GM12878 (cell line): Measurements from ENCODE around the gene ZMYND10. TPM values are rescaled to one million over a fixed set of nuclear protein-coding genes. Genes with fewer than 3 reads are reported as not detected.
A peak's percentile ranks its signal among the peaks of the same experiment; 100 is the strongest.

Experiments
- ATAC-seq: fragments of 200-7000 bp; cut with Tn5 transposase; 3 replicates; pipeline ENCODE4 v1.9.1; 2020; ENCODE audit warnings: mild to moderate bottlenecking, moderate library complexity
- BruUV-seq: library from RNA; stranded (reverse); fragments of 400-500 nt; replicated peaks from 2 replicates; lab custom pipeline; 2021; lab: Mats Ljungman, UMichigan
- CTCF ChIA-PET: fragments of 300-600 bp; sonication (Branson Sonifier 250); formaldehyde crosslinking; extraction: SDS; loops from one replicate; lab custom pipeline; 2021; ENCODE audit warnings: inconsistent platforms; lab: Yijun Ruan, JAX
- POLR2A ChIA-PET: fragments of 350-600 bp; formaldehyde crosslinking; extraction: SDS; loops from one replicate; lab custom pipeline; 2021; ENCODE audit warnings: inconsistent platforms; lab: Charles Lee
- RAD21 ChIA-PET: fragments of 300-600 bp; sonication (Branson Sonifier 250); formaldehyde crosslinking; loops from one replicate; lab custom pipeline; 2023; ENCODE audit warnings: antibody characterized with exemption; ENCODE audit not compliant: unreplicated experiment; lab: Charles Lee
- SMC1A ChIA-PET: fragments of 300-600 bp; sonication (Branson Sonifier 250); formaldehyde crosslinking; loops from one replicate; lab custom pipeline; 2023; ENCODE audit not compliant: unreplicated experiment, uncharacterized antibody; lab: Charles Lee
- DNase-seq: peaks from one replicate; pipeline ENCODE4 v3.0.0-alpha.2; 2011; ENCODE audit warnings: low read depth, low spot score
- FAIRE-seq: peaks from 3 replicates; lab custom pipeline; 2011; peaks lifted over from hg19 to GRCh38; lab: Jason Lieb, UNC
- H2AFZ ChIP-seq: 2 replicates; pipeline ENCODE4 v1.6.0; 2011; ENCODE audit warnings: low read depth, low read length, control low read depth; ENCODE audit not compliant: control insufficient read depth
- H3K27ac ChIP-seq: 2 replicates; pipeline ENCODE4 v1.5.1; 2011; ENCODE audit warnings: control low read depth; ENCODE audit not compliant: control insufficient read depth, insufficient read depth
- H3K27me3 ChIP-seq, 2 experiments: replicated peaks in 1 of 2; 2 replicates each; pipeline versions ENCODE4 v1.6.0 to v1.6.1; 2011; ENCODE audit warnings: low read length in 1 of 2; ENCODE audit not compliant: control insufficient read depth in 2 of 2, insufficient read depth in 2 of 2
- H3K36me3 ChIP-seq, 2 experiments: 2 replicates each; pipeline ENCODE4 v1.5.1; 2011; ENCODE audit warnings: low read length in 1 of 2; ENCODE audit not compliant: control insufficient read depth in 2 of 2, insufficient read depth in 2 of 2
- H3K4me1 ChIP-seq: 2 replicates; pipeline ENCODE4 v1.6.1; 2011; ENCODE audit warnings: mild to moderate bottlenecking, low read length, moderate library complexity, mixed read lengths; ENCODE audit not compliant: control insufficient read depth, insufficient read depth
- H3K4me2 ChIP-seq: 2 replicates; pipeline ENCODE4 v1.6.0; 2011; ENCODE audit warnings: control low read depth; ENCODE audit not compliant: control insufficient read depth, insufficient read depth
- H3K4me3 ChIP-seq: fragments of 200-600 bp; sonication (generic); 2 replicates; pipeline ENCODE4 v1.5.1; 2016
- H3K79me2 ChIP-seq: 2 replicates; pipeline ENCODE4 v1.6.0; 2011; ENCODE audit warnings: low read length; ENCODE audit not compliant: control insufficient read depth, insufficient read depth
- H3K9ac ChIP-seq: 2 replicates; pipeline ENCODE4 v1.8.0; 2011; ENCODE audit warnings: low read length, control low read depth, mixed read lengths; ENCODE audit not compliant: control insufficient read depth, insufficient read depth
- H3K9me3 ChIP-seq: replicated peaks from 3 replicates; pipeline ENCODE4 v1.5.1; 2011; ENCODE audit warnings: mild to moderate bottlenecking, low read length; ENCODE audit not compliant: control insufficient read depth, insufficient read depth
- H4K20me1 ChIP-seq: 2 replicates; pipeline ENCODE4 v1.6.0; 2011; ENCODE audit not compliant: control insufficient read depth, insufficient read depth
- BCLAF1 ChIP-seq: fragments of 450-650 bp; IDR thresholded peaks from 2 replicates; pipeline ENCODE4 v1.6.1; 2017; ENCODE audit warnings: antibody characterized with exemption, mild to moderate bottlenecking, moderate library complexity
- JUNB ChIP-seq: IDR thresholded peaks from 2 replicates; pipeline ENCODE4 v1.6.1; 2016; ENCODE audit warnings: antibody characterized with exemption, mild to moderate bottlenecking
- POLR2A ChIP-seq: IDR thresholded peaks from 2 replicates; pipeline ENCODE4 v1.6.1; 2011; ENCODE audit warnings: low read depth, mild to moderate bottlenecking, low read length
- RELB ChIP-seq: fragments of 450-650 bp; IDR thresholded peaks from 2 replicates; pipeline ENCODE4 v1.6.1; 2017; ENCODE audit warnings: low read depth, mild to moderate bottlenecking, moderate library complexity
- YBX1 ChIP-seq: fragments of 450-650 bp; IDR thresholded peaks from 2 replicates; pipeline ENCODE4 v1.6.1; 2016; ENCODE audit warnings: antibody characterized with exemption
- ZNF207 ChIP-seq: fragments of 450-650 bp; IDR thresholded peaks from 2 replicates; pipeline ENCODE4 v1.6.1; 2014; ENCODE audit warnings: antibody characterized with exemption, mild to moderate bottlenecking, borderline replicate concordance
- WGBS: methylation state at CpG from one replicate; pipeline ENCODE4 v1.1.6; 2016; ENCODE audit warnings: low lambda C conversion rate; ENCODE audit not compliant: insufficient replicate concordance, insufficient coverage; ENCODE audit errors: missing lambda C conversion rate; 5-methylcytosine and 5-hydroxymethylcytosine counted together
- in situ Hi-C: fragments of 300-500 bp; cut with MboI; formaldehyde crosslinking; loops from 9 replicates; pipeline ENCODE4 v1.14.3; 2018; ENCODE audit warnings: mixed read lengths
- intact Hi-C: fragments of 100-400 bp; cut with micrococcal nuclease; formaldehyde crosslinking; loops from one replicate; pipeline ENCODE4 v1.14.2; 2022; ENCODE audit not compliant: unreplicated experiment
- polyA plus RNA-seq, 11 experiments: library from polyadenylated mRNA; depleted of rRNA in 4 of 11; unstranded in 6 of 11; stranded (reverse) in 5 of 11; fragments of >200 nt; fragmentation: Nextera tagmentation in 4 of 11; fragmentation: Illumina TruSeq in 1 of 11; extraction: Ambion mirVana in 4 of 11; extraction: Trizol in 1 of 11; gene quantifications; 1 replicate in 1 of 11; 2 replicates in 10 of 11; pipeline versions ENCODE4 v1.2.1 to v1.2.3, GENCODE V29; 2011 to 2016; ENCODE audit warnings: inconsistent platforms in 2 of 11, missing spikeins in 2 of 11, low read depth in 1 of 11
- total RNA-seq, 4 experiments: library from RNA; depleted of rRNA in 3 of 4; stranded (reverse); fragments of >200 nt in 3 of 4; fragmentation: Illumina TruSeq in 1 of 4; extraction: Trizol in 1 of 4; gene quantifications; 2 replicates each; pipeline versions ENCODE4 v1.2.1 to v1.2.3, GENCODE V29; 2013 to 2021

ZMYND10 gene
- total and polyA plus RNA-seq, 10 of the 15 experiments (the other 5 are each of a cell fraction or from before 2014, with no cell fraction given): 0.11 to 1.0 (median 0.37) TPM

GRCh38 chr3:50294492-50295403, 50.8 kb downstream of the ZMYND10 start:
- H2AFZ ChIP-seq: no peak overlapping the region
- peaks cover 21% of the 10 kb centered on the region for H3K79me2 ChIP-seq
- H3K9ac ChIP-seq: no peak overlapping the region
- H3K4me1 ChIP-seq: peaks cover 7% of the 10 kb centered on the region
- H3K4me2 ChIP-seq: no peak overlapping the region
- DNase-seq: no peak
- TF ChIP-seq POLR2A: 0 out of 2 replicates have a peak, but pooled peaks have one; percentile 20
- TF ChIP-seq ZNF207: no peak
- TF ChIP-seq, all 136 proteins: peak for 1
- ChIA-PET CTCF (interaction anchor here (0.6 kb wide), 1 partner anchor 68 kb away, joined by 3 read pairs; no protein-coding TSS in a partner anchor), POLR2A (interaction anchor here (1.1 kb wide), 1 partner anchor 43 kb away, joined by 3 read pairs; no protein-coding TSS in a partner anchor), SMC1A (no interaction called here), RAD21 (no interaction called here)
- H3K27ac ChIP-seq: no peak overlapping the region
- ATAC-seq (no peak), FAIRE-seq (no peak)
- 87% methylated on average over 22 of the region's 22 CpGs for WGBS
- H3K27me3 ChIP-seq: no peaks in the 10 kb centered on the region
- no peaks in the 10 kb centered on the region for H3K9me3 ChIP-seq
- intact Hi-C loops (loop anchor here (5.0 kb wide), 1 partner anchor 43 kb away; no protein-coding TSS in a partner anchor), in situ Hi-C loops (no loop called here)
- no TSS peak for BruUV-seq
- peaks cover 0 to 5% of the 10 kb centered on the region in 2 experiments; a peak in 2 of 4 replicates for H3K36me3 ChIP-seq
- no peak overlapping the region for H3K4me3 ChIP-seq
- H4K20me1 ChIP-seq: no peaks in the 10 kb centered on the region

- SMC1A ChIA-PET: no interaction called here
- CTCF ChIA-PET: no interaction called here
- BruUV-seq: no TSS peak
- Histone ChIP-seq H3K4me2 (no peak overlapping the region), H2AFZ (no peak overlapping the region), H3K79me2 (peaks cover 21% of the 10 kb centered on the region), H4K20me1 (no peaks in the 10 kb centered on the region), H3K9ac (no peak overlapping the region), H3K36me3 (peaks cover 0 to 11% of the 10 kb centered on the region in 2 experiments; a peak in 2 of 4 replicates), H3K4me1 (peaks cover 7% of the 10 kb centered on the region), H3K9me3 (no peaks in the 10 kb centered on the region), H3K4me3 (no peak overlapping the region), H3K27ac (no peak overlapping the region), H3K27me3 (no peaks in the 10 kb centered on the region)
- WGBS: 80% methylated on average over 4 of the region's 4 CpGs
- FAIRE-seq (no peak), DNase-seq (no peak), ATAC-seq (no peak)
- RAD21 ChIA-PET: no interaction called here
- in situ Hi-C loops: no loop called here
- intact Hi-C loops: no loop called here
- POLR2A ChIA-PET: no interaction called here
- TF ChIP-seq BCLAF1 (no peak), RELB (no peak), YBX1 (no peak), JUNB (no peak)
Measured at GRCh38 chr3:50294089-50294488, 51.4 kb downstream of the ZMYND10 start.
